Measurements from ENCODE around the gene HSPA4. TPM values are rescaled to one million over a fixed set of nuclear protein-coding genes. Genes with fewer than 3 reads are reported as not detected.

HSPA4 gene
- total and polyA plus RNA-seq, 2 of the 4 experiments (the other 2 are of a cell fraction): 34.9 to 120 TPM

GRCh38 chr5:133051061-133051541 is 712 bp upstream of the HSPA4 start:
- Histone ChIP-seq H4K20me1 (ENCODE audit: insufficient read depth, low read length) (peaks cover 39% of the 10 kb centered on the region), H2BK20ac (ENCODE audit: low read depth, low read length) (no peak overlapping the region), H3K9me1 (ENCODE audit: insufficient read depth, low read length) (peaks cover 14% of the 10 kb centered on the region), H3K56ac (ENCODE audit: extremely low read depth, insufficient read depth, low read length) (peak overlapping the region; percentile 97), H2BK15ac (ENCODE audit: low read depth, low read length) (0 out of 3 replicates have a peak overlapping the region, but pooled peaks have one; percentile 1), H2BK120ac (ENCODE audit: low read depth, low read length) (peak overlapping the region; percentile 82), H2AFZ (replicated peaks; ENCODE audit: low read length, poor library complexity) (peak overlapping the region; percentile 96), H2BK5ac (ENCODE audit: low read depth, low read length, poor library complexity, severe bottlenecking) (peak overlapping the region; percentile 92), H3K36me3 (ENCODE audit: control insufficient read depth, insufficient read depth, low read length) (no peaks in the 10 kb centered on the region), H3K27ac (ENCODE audit: insufficient read depth, low read length) (peak overlapping the region; percentile 93), H3K9me3 (ENCODE audit: control insufficient read depth, insufficient read depth, low read length) (no peaks in the 10 kb centered on the region), H3K27me3 (ENCODE audit: control insufficient read depth, insufficient read depth, low read length) (no peaks in the 10 kb centered on the region), H4K8ac (ENCODE audit: low read depth in 2 of 2, low read length in 2 of 2) (peak overlapping the region; percentile 99), H2AK9ac (replicated peaks; ENCODE audit: low read depth, low read length, poor library complexity) (peak overlapping the region; percentile 96), H4K91ac (ENCODE audit: insufficient read depth, low read depth, low read length) (peak overlapping the region; percentile 96), H3K4me3 (ENCODE audit: insufficient read depth, low read depth, low read length) (peak overlapping the region; percentile 51), H3K23ac (ENCODE audit: low read depth, low read length) (peak overlapping the region; percentile 100), H3K4me2 (ENCODE audit: low read depth, low read length) (peak overlapping the region; percentile 92), H3K4ac (ENCODE audit: low read depth, low read length) (peak overlapping the region; percentile 99), H3K18ac (ENCODE audit: low read depth, low read length) (peak overlapping the region; percentile 56), H3K14ac (replicated peaks; ENCODE audit: low read depth, low read length) (peak overlapping the region; percentile 99), H3K4me1 (ENCODE audit: control insufficient read depth, insufficient read depth, low read length) (peaks cover 5% of the 10 kb centered on the region), H2AK5ac (ENCODE audit: low read depth, low read length) (peak overlapping the region; percentile 90), H3K79me1 (ENCODE audit: low read depth in 1 of 2, low read length in 2 of 2) (peaks cover 15 to 36% of the 10 kb centered on the region in 2 experiments), H3K9ac (ENCODE audit: low read depth, low read length) (peak overlapping the region; percentile 91), H4K5ac (ENCODE audit: low read depth, low read length) (peak overlapping the region; percentile 80)
- no peak for TF ChIP-seq POLR2A (IDR thresholded peaks at IDR 0.05; ENCODE audit: low read depth, low read length)
- TF ChIP-seq SMC3 (IDR thresholded peaks at IDR 0.05; ENCODE audit: low read depth, low read length): no peak
- TF ChIP-seq MAZ (IDR thresholded peaks at IDR 0.05; ENCODE audit: borderline replicate concordance, low read depth, low read length): no peak
- no peak for TF ChIP-seq CTCF (conservative IDR thresholded peaks at IDR 0.05; ENCODE audit: low read depth, low read length)
- TF ChIP-seq RAD21 (IDR thresholded peaks at IDR 0.05; ENCODE audit: low read length): no peak
- no peak for TF ChIP-seq NFE2L2 (IDR thresholded peaks at IDR 0.05; ENCODE audit: low read depth, low read length)
- no peak for TF ChIP-seq FOS (IDR thresholded peaks at IDR 0.05; ENCODE audit: low read depth, low read length)
- TF ChIP-seq ELK1 (IDR thresholded peaks at IDR 0.05; ENCODE audit: borderline replicate concordance, low read depth, low read length): no peak
- no peak for TF ChIP-seq RFX5 (IDR thresholded peaks at IDR 0.05; ENCODE audit: low read depth, low read length)
- no peak for TF ChIP-seq MAFK (IDR thresholded peaks at IDR 0.05; ENCODE audit: low read depth, low read length)
- BruUV-seq (replicated peaks): TSS peak; percentile 91
- intact Hi-C loops (cut with micrococcal nuclease) (loop anchor here (2.0 kb wide), 2 partner anchors 24 to 88 kb away; partner anchors contain the start of genes AFF4 and ZCCHC10), in situ Hi-C loops (cut with MboI; ENCODE audit: low sequenced_read_pairs) (no loop called here), dilution Hi-C loops (cut with HindIII; ENCODE audit: low sequenced_read_pairs, unreplicated experiment) (no loop called here)
- ChIA-PET POLR2A (ENCODE audit: unreplicated experiment) (no interaction called here), CTCF (interaction anchor here (0.6 kb wide), 1 partner anchor 219 kb away, joined by 3 read pairs; no protein-coding TSS in a partner anchor)
- WGBS, 2 experiments (ENCODE audit: extremely low coverage in 2 of 2, insufficient read length in 1 of 2): 0% methylated on average over 1 of the region's 15 CpGs; no CpG with 5 or more reads in 1 of the 2 experiments
- no peak for ATAC-seq (ENCODE audit: low read depth)
- no peak for DNase-seq
